PC-3 (cell line): ENCODE measurements around the gene CAPN6. TPM values are rescaled to one million over a fixed set of nuclear protein-coding genes. Genes with fewer than 3 reads are reported as not detected.

Experiments
- ATAC-seq: fragments of 200-7000 bp; cut with Tn5 transposase; 2 replicates; pipeline ENCODE4 v1.9.1; 2020; ENCODE audit warnings: mild to moderate bottlenecking, moderate library complexity
- BruUV-seq: library from RNA; stranded (reverse); fragments of 400-500 nt; replicated peaks from 2 replicates; lab custom pipeline; 2021; lab: Mats Ljungman, UMichigan
- CTCF ChIA-PET: fragments of 300-600 bp; sonication (Branson Sonifier 250); formaldehyde crosslinking; loops from one replicate; lab custom pipeline; 2022; ENCODE audit warnings: antibody characterized with exemption; lab: Charles Lee
- POLR2A ChIA-PET: fragments of 300-600 bp; sonication (Branson Sonifier 250); formaldehyde crosslinking; loops from one replicate; lab custom pipeline; 2022; ENCODE audit warnings: antibody characterized with exemption; ENCODE audit not compliant: unreplicated experiment; lab: Charles Lee
- DNase-seq: peaks from one replicate; pipeline ENCODE4 v3.0.0-alpha.2; 2015
- H2AFZ ChIP-seq: fragments of 300-600 bp; sonication (generic); 2 replicates; pipeline ENCODE4 v1.6.0; 2016; ENCODE audit warnings: antibody characterized with exemption, low read length
- H3F3A ChIP-seq: fragments of 300-600 bp; sonication (generic); one replicate; pipeline ENCODE4 v1.6.0; 2017; ENCODE audit warnings: antibody characterized with exemption, low read length, control low read depth, mild to moderate bottlenecking; ENCODE audit not compliant: unreplicated experiment
- H3K27ac ChIP-seq: fragments of 300-600 bp; sonication (generic); 2 replicates; pipeline ENCODE4 v1.5.1; 2016; ENCODE audit warnings: mild to moderate bottlenecking, low read length
- H3K27me3 ChIP-seq: fragments of 300-600 bp; sonication (generic); 2 replicates; pipeline ENCODE4 v1.6.1; 2016; ENCODE audit warnings: low read length, mixed read lengths
- H3K36me3 ChIP-seq: fragments of 300-600 bp; sonication (generic); 2 replicates; pipeline ENCODE4 v1.6.1; 2016; ENCODE audit warnings: low read depth, mixed run types, low read length, mixed read lengths
- H3K4me1 ChIP-seq: fragments of 300-600 bp; sonication (generic); 2 replicates; pipeline ENCODE4 v1.5.1; 2016; ENCODE audit warnings: low read length; ENCODE audit not compliant: insufficient read depth
- H3K4me2 ChIP-seq: fragments of 300-600 bp; sonication (generic); 2 replicates; pipeline ENCODE4 v1.6.0; 2016; ENCODE audit warnings: low read length
- H3K4me3 ChIP-seq: fragments of 300-600 bp; sonication (generic); 2 replicates; pipeline ENCODE4 v1.5.1; 2016; ENCODE audit warnings: mild to moderate bottlenecking, low read length, mixed read lengths
- H3K79me2 ChIP-seq: fragments of 300-600 bp; sonication (generic); 2 replicates; pipeline ENCODE4 v1.6.1; 2017; ENCODE audit warnings: low read length, mixed read lengths
- H3K9ac ChIP-seq: fragments of 300-600 bp; sonication (generic); 2 replicates; pipeline ENCODE4 v1.6.0; 2016; ENCODE audit warnings: mild to moderate bottlenecking, low read length
- H3K9me2 ChIP-seq: fragments of 300-600 bp; sonication (generic); replicated peaks from 2 replicates; pipeline ENCODE4 v1.6.1; 2016; ENCODE audit warnings: mixed run types, low read length, mixed read lengths
- H3K9me3 ChIP-seq: fragments of 300-600 bp; sonication (generic); 2 replicates; pipeline ENCODE4 v1.6.1; 2016; ENCODE audit warnings: low read length, mixed read lengths
- H4K20me1 ChIP-seq: fragments of 300-600 bp; sonication (generic); 2 replicates; pipeline ENCODE4 v1.6.1; 2016; ENCODE audit warnings: low read length, mixed read lengths
- EZH2 ChIP-seq: fragments of 300-600 bp; sonication (generic); IDR thresholded peaks from one replicate; pipeline ENCODE4 v1.6.1; 2017; ENCODE audit warnings: antibody characterized with exemption, mild to moderate bottlenecking, low read length; ENCODE audit not compliant: unreplicated experiment
- EZH2phosphoT487 ChIP-seq: fragments of 300-600 bp; sonication (generic); IDR thresholded peaks from 2 replicates; pipeline ENCODE4 v1.6.1; 2018; ENCODE audit warnings: mild to moderate bottlenecking, antibody characterized with exemption, low read length, borderline replicate concordance
- intact Hi-C: fragments of 100-400 bp; cut with micrococcal nuclease; formaldehyde crosslinking; loops from 2 replicates; pipeline ENCODE4 v1.9.0; 2023
- total RNA-seq: library from RNA; depleted of rRNA; stranded (reverse); fragments of >200 nt; gene quantifications from 2 replicates; pipeline ENCODE4 v1.2.3, GENCODE V29; 2014
- TF ChIP-seq, protein P1 (sequence below): fragments of 300-600 bp; sonication (generic); conservative IDR thresholded peaks from 2 replicates; pipeline ENCODE4 v1.5.1; 2017; ENCODE audit warnings: antibody characterized with exemption, low read depth, mild to moderate bottlenecking, low read length

The CAPN6 gene
- total RNA-seq, 1 experiment from 2014 or later, result not detected

DNA sequence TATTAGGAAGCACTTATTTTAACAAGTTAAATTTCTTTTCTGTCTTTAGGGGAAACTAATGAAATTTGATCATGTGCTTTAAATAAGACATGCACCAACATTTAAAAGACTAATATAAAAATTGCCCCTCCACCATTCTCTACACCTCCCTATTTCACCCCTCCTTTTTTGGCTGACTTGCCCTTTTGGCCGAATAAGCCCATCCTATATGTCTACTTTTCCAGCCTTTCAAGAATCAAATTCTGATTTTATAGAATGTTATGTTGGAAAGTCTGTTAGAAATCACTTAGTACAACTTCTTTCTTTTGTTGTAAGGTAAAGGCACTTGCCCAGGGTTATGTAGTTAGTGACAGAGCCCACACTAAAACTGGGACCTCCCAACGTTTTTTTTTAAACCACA lies 1.8 kb downstream of the CAPN6 start:
- Histone ChIP-seq H3K4me2 (no peak overlapping the region), H3K4me3 (no peak overlapping the region), H3K27me3 (peaks cover 19% of the 10 kb centered on the region), H3K36me3 (no peaks in the 10 kb centered on the region), H3K79me2 (no peaks in the 10 kb centered on the region), H3F3A (no peaks in the 10 kb centered on the region), H3K27ac (no peak overlapping the region), H3K4me1 (no peaks in the 10 kb centered on the region), H3K9me2 (no peaks in the 10 kb centered on the region), H2AFZ (no peak overlapping the region), H3K9ac (no peak overlapping the region), H3K9me3 (no peaks in the 10 kb centered on the region), H4K20me1 (no peaks in the 10 kb centered on the region)
- no TSS peak for BruUV-seq
- intact Hi-C loops, result no loop called here
- ATAC-seq (no peak), DNase-seq (no peak)
- TF ChIP-seq EZH2 (no peak), EZH2phosphoT487 (no peak)
- TF ChIP-seq, protein P1, sequence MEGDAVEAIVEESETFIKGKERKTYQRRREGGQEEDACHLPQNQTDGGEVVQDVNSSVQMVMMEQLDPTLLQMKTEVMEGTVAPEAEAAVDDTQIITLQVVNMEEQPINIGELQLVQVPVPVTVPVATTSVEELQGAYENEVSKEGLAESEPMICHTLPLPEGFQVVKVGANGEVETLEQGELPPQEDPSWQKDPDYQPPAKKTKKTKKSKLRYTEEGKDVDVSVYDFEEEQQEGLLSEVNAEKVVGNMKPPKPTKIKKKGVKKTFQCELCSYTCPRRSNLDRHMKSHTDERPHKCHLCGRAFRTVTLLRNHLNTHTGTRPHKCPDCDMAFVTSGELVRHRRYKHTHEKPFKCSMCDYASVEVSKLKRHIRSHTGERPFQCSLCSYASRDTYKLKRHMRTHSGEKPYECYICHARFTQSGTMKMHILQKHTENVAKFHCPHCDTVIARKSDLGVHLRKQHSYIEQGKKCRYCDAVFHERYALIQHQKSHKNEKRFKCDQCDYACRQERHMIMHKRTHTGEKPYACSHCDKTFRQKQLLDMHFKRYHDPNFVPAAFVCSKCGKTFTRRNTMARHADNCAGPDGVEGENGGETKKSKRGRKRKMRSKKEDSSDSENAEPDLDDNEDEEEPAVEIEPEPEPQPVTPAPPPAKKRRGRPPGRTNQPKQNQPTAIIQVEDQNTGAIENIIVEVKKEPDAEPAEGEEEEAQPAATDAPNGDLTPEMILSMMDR, result no peak
- POLR2A ChIA-PET, result no interaction called here
- CTCF ChIA-PET, result no interaction called here

DNA sequence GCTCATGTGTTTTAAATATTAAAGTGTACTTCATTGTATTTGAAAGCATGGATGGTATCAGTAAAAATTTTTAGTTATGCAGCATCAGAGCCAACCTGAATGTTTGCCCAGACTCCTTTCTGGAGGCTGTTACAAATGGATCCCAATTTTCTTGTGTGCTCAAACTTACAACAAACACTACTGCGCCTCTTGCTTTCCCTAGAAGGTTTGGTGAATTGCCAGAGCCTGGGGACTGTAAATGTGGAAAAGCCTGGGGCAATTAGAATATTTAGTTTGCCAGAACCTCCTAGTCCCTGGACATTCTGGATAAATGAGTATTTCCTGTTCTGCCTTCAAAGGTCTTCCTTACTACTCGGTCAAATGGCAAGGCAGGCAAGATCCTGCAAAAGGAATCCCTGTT lies 4.8 kb downstream of the CAPN6 start:
- BruUV-seq, result no TSS peak
- no peak for TF ChIP-seq EZH2
- TF ChIP-seq, protein P1, result no peak

DNA sequence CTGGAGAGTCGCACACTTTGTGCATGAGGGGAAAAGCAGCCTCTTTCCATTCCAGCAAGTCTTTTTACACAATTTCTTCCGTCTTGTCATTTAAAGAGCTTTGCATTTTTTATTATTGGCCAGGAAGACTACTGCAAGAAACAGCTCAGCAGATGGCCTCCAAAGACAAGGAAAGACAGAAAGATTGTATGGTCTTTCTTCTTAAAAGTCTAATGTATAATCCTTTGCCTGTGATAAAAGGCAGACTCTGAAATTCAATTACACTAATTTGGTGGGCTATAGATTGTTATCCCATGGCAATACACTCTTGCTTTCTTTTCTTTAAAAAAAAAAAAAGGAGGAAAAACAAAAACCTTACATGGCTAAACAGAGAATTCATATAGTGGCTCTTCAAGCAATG lies 5.9 kb downstream of the CAPN6 start:
- TF ChIP-seq EZH2, result no peak
- no peak for TF ChIP-seq EZH2phosphoT487
- TF ChIP-seq, protein P1, result no peak
- ChIA-PET POLR2A (no interaction called here), CTCF (no interaction called here)
- Histone ChIP-seq H3K9ac (no peak overlapping the region), H3K9me2 (no peaks in the 10 kb centered on the region), H4K20me1 (no peaks in the 10 kb centered on the region), H3K27ac (no peak overlapping the region), H2AFZ (no peak overlapping the region), H3K4me1 (no peaks in the 10 kb centered on the region), H3K4me3 (no peak overlapping the region), H3K36me3 (no peaks in the 10 kb centered on the region), H3F3A (no peaks in the 10 kb centered on the region), H3K79me2 (no peaks in the 10 kb centered on the region), H3K4me2 (no peak overlapping the region), H3K27me3 (peaks cover 19% of the 10 kb centered on the region), H3K9me3 (no peaks in the 10 kb centered on the region)
- BruUV-seq, result no TSS peak
- intact Hi-C loops, result no loop called here
- ATAC-seq (no peak), DNase-seq (no peak)

More for the DNA sequence above, 4.8 kb downstream of the CAPN6 start:
- Histone ChIP-seq H3K27ac (no peak overlapping the region), H3K79me2 (no peaks in the 10 kb centered on the region), H3K9me3 (no peaks in the 10 kb centered on the region), H2AFZ (no peak overlapping the region), H3K9ac (no peak overlapping the region), H3K4me3 (no peak overlapping the region), H3K4me2 (no peak overlapping the region), H4K20me1 (no peaks in the 10 kb centered on the region), H3K36me3 (no peaks in the 10 kb centered on the region), H3F3A (no peaks in the 10 kb centered on the region), H3K9me2 (no peaks in the 10 kb centered on the region), H3K4me1 (no peaks in the 10 kb centered on the region), H3K27me3 (peaks cover 19% of the 10 kb centered on the region)
- DNase-seq (no peak), ATAC-seq (no peak)
- intact Hi-C loops, result no loop called here
- POLR2A ChIA-PET, result no interaction called here
- CTCF ChIA-PET, result no interaction called here
